ENCODE measurements around the gene GP2. TPM values are rescaled to one million over a fixed set of nuclear protein-coding genes. Genes with fewer than 3 reads are reported as not detected.

GP2 gene
- total and polyA plus RNA-seq, 2 experiments from 2014 or later, result 17.2 to 24.8 TPM

- H3K4me2 ChIP-seq, result no peak overlapping the region
- peaks cover 5% of the 10 kb centered on the region for H3K4me1 ChIP-seq (ENCODE audit: insufficient read depth)
- H3K36me3 ChIP-seq (replicated peaks; ENCODE audit: insufficient read depth, low read depth), result no peaks in the 10 kb centered on the region
- H3K9me3 ChIP-seq (ENCODE audit: low read depth), result no peaks in the 10 kb centered on the region
- TF ChIP-seq CTCF (IDR thresholded peaks at IDR 0.05; ENCODE audit: poor library complexity) (no peak), EZH2phosphoT487 (IDR thresholded peaks at IDR 0.05; ENCODE audit: low read depth, severe bottlenecking, unreplicated experiment) (no peak), EZH2 (IDR thresholded peaks at IDR 0.05; ENCODE audit: borderline replicate concordance) (no peak)
- H2AFZ ChIP-seq, result no peak overlapping the region
- no peak overlapping the region for H3K4me3 ChIP-seq
- no peaks in the 10 kb centered on the region for H3K27me3 ChIP-seq
- no peak for DNase-seq (ENCODE audit: low spot score)
- no peaks in the 10 kb centered on the region for H3K79me2 ChIP-seq
- 56% methylated on average over 3 of the region's 3 CpGs for WGBS (ENCODE audit: low lambda C conversion rate, missing lambda C conversion rate)
- no peak overlapping the region for H3K27ac ChIP-seq
- H4K20me1 ChIP-seq (ENCODE audit: insufficient read depth, poor library complexity, severe bottlenecking), result no peaks in the 10 kb centered on the region
- H3K9me2 ChIP-seq (replicated peaks; ENCODE audit: insufficient read depth), result no peaks in the 10 kb centered on the region
Observed at GRCh38 chr16:20326321-20326720, 992 bp downstream of the GP2 start.

DNA sequence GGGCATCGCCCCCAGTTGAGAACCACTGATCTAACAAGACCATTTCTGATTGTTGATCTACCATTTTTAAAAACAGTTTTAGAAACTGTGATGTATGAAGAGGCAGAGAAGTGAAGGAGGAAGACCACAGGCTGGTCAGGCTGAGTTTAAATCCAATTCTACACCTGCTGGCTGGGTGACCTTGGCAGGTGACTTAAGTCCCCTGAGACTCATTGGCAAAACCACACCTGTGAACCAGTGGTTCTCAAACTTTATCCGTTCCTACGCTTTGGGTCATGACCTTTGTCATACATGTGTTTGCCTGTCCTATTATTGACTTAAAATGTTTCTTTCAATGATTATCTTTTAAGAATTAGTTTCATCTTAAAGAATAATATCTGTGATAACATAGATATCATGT is 2.3 kb downstream of the GP2 start:
- Histone ChIP-seq H3K79me2 (no peaks in the 10 kb centered on the region), H3K9me3 (ENCODE audit: low read depth) (no peaks in the 10 kb centered on the region), H3K4me3 (no peak overlapping the region), H3K27ac (no peak overlapping the region), H4K20me1 (ENCODE audit: insufficient read depth, poor library complexity, severe bottlenecking) (no peaks in the 10 kb centered on the region), H3K4me2 (no peak overlapping the region), H3K36me3 (replicated peaks; ENCODE audit: insufficient read depth, low read depth) (no peaks in the 10 kb centered on the region), H3K4me1 (ENCODE audit: insufficient read depth) (peaks cover 5% of the 10 kb centered on the region), H3K9me2 (replicated peaks; ENCODE audit: insufficient read depth) (no peaks in the 10 kb centered on the region), H2AFZ (no peak overlapping the region), H3K27me3 (no peaks in the 10 kb centered on the region)
- WGBS (ENCODE audit: low lambda C conversion rate, missing lambda C conversion rate), result 73% methylated on average over 3 of the region's 3 CpGs
- no peak for DNase-seq (ENCODE audit: low spot score)
- TF ChIP-seq CTCF (IDR thresholded peaks at IDR 0.05; ENCODE audit: poor library complexity) (no peak), EZH2 (IDR thresholded peaks at IDR 0.05; ENCODE audit: borderline replicate concordance) (no peak)

DNA sequence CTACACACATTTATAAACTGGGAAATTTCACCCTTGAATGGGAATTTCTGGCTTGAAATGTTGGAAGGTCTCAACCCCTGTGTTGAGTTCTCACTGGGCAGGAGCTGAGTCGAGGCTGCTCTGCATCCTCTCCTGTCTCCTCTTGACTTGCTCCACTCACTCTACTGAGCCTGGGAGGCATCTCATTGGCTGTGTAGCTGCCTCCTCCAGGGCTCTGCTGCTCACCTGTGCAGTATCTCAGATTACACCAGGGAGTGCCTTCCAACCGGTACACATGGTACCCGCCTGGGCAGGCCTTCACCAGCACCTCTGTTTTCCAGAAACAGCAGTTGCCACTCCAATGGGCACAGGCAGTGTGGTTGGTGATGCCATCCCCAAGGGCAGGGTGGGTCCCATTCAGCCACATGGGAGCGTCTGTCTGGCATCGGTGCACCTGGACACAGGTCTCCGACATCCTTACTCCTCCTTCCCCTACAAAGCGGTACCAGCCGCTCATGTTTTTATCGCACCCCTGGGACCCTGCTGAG is 3.7 kb downstream of the GP2 start:
- Histone ChIP-seq H4K20me1 (ENCODE audit: insufficient read depth, poor library complexity, severe bottlenecking) (no peaks in the 10 kb centered on the region), H3K79me2 (no peaks in the 10 kb centered on the region), H3K27ac (no peak overlapping the region), H2AFZ (no peak overlapping the region), H3K9me2 (replicated peaks; ENCODE audit: insufficient read depth) (no peaks in the 10 kb centered on the region), H3K4me1 (ENCODE audit: insufficient read depth) (peaks cover 5% of the 10 kb centered on the region), H3K4me3 (no peak overlapping the region), H3K36me3 (replicated peaks; ENCODE audit: insufficient read depth, low read depth) (no peaks in the 10 kb centered on the region), H3K4me2 (no peak overlapping the region), H3K9me3 (ENCODE audit: low read depth) (no peaks in the 10 kb centered on the region), H3K27me3 (no peaks in the 10 kb centered on the region)
- 85% methylated on average over 9 of the region's 9 CpGs for WGBS (ENCODE audit: low lambda C conversion rate, missing lambda C conversion rate)
- DNase-seq (ENCODE audit: low spot score), result no peak
- TF ChIP-seq EZH2 (IDR thresholded peaks at IDR 0.05; ENCODE audit: borderline replicate concordance), result no peak
- no peak for TF ChIP-seq EZH2phosphoT487 (IDR thresholded peaks at IDR 0.05; ENCODE audit: low read depth, severe bottlenecking, unreplicated experiment)
- TF ChIP-seq CTCF (IDR thresholded peaks at IDR 0.05; ENCODE audit: poor library complexity), result no peak

GRCh38 chr16:20322696-20323095 is 4.6 kb downstream of the GP2 start:
- WGBS (ENCODE audit: low lambda C conversion rate, missing lambda C conversion rate), result 90% methylated on average over 4 of the region's 4 CpGs
- no peaks in the 10 kb centered on the region for H3K79me2 ChIP-seq

More at GRCh38 chr16:20322696-20323095, 4.6 kb downstream of the GP2 start:
- Histone ChIP-seq H3K9me2 (replicated peaks; ENCODE audit: insufficient read depth) (no peaks in the 10 kb centered on the region), H3K27me3 (no peaks in the 10 kb centered on the region), H2AFZ (no peak overlapping the region), H4K20me1 (ENCODE audit: insufficient read depth, poor library complexity, severe bottlenecking) (no peaks in the 10 kb centered on the region), H3K9me3 (ENCODE audit: low read depth) (no peaks in the 10 kb centered on the region), H3K4me3 (no peak overlapping the region), H3K4me2 (no peak overlapping the region), H3K36me3 (replicated peaks; ENCODE audit: insufficient read depth, low read depth) (no peaks in the 10 kb centered on the region), H3K27ac (no peak overlapping the region), H3K4me1 (ENCODE audit: insufficient read depth) (peaks cover 5% of the 10 kb centered on the region)
- DNase-seq (ENCODE audit: low spot score), result no peak
- TF ChIP-seq EZH2phosphoT487 (IDR thresholded peaks at IDR 0.05; ENCODE audit: low read depth, severe bottlenecking, unreplicated experiment), result no peak
- TF ChIP-seq CTCF (IDR thresholded peaks at IDR 0.05; ENCODE audit: poor library complexity), result no peak
- TF ChIP-seq EZH2 (IDR thresholded peaks at IDR 0.05; ENCODE audit: borderline replicate concordance), result no peak

Data from hepatocyte (in vitro differentiated cells).